GM18867 (cell line): ENCODE data around the gene ACTG1.

Source experiments
- ATAC-seq: cut with Tn5 transposase; IDR thresholded peaks from one replicate; pipeline ENCODE4 v1.9.1; 2021; ENCODE audit warnings: mild to moderate bottlenecking, moderate library complexity; ENCODE audit not compliant: unreplicated experiment

The ACTG1 gene

GRCh38 chr17:81512562-81513371, at the start of gene ACTG1:
ACTG1 (minus strand) TSS chr17:81512799; CDS start chr17:81512354, 445 bp downstream.
- ATAC-seq: peak; percentile 51

DNA sequence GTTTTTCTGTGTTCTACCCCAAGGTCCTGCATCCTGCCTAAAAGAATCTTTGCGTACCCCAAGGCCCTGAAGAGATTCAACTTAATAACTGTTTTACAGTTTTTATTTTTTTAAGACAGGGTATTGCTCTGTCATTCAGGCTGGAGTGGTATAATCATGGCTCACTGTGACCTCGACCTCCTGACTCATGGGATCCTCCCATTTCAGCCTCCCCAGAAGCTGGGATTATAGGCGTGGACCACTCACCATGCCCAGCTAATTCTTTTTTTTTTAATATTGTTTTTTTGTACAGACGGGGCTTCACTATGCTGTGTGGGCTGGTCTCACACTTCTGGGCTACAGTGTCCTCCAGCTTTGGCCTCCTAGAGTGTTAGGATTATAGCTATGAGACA, 48.9 kb upstream of the ACTG1 start:
- ATAC-seq: no peak

DNA sequence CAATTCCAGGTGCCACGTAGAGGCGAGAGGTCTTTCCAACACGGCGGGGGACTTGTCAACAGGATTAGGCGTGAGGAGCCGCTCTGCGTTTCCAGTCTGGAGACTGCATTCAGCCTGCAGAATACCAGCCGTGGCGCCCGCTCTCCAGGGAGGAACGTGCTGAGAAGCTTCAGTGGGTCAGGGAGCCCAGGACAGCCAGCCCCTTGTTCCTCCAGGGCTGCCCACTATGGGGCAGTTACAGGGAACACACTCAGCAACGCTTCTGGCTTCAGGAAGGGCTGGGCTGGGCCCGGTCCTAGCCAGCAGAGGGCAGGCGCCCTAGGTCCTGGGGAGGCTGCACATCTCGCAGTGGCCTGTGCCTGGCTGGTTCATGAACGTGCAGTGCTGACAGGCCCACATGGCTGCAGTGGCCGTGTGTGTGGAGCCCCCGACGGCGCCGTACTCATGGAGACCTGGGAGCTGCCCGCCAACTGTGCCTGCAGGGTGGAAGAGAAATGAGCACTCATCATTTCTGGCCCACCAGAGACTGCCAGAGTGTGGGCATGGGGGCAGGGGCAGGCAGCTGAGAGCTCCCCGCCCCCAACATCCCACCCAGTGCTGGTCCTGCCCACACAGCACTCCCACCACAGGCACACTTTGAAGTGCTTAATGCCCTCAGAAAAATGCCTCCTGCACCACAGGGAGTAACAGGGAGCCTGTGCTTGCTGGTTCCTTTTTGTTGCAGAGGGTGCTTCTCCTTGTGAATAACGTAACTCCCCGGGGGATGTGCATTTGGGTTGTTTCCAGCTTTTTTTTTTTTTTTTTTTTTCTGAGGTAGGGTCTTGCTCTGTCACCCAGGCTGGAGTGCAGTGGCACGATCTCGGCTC, 46.6 kb upstream of the ACTG1 start:
- ATAC-seq: no peak

DNA sequence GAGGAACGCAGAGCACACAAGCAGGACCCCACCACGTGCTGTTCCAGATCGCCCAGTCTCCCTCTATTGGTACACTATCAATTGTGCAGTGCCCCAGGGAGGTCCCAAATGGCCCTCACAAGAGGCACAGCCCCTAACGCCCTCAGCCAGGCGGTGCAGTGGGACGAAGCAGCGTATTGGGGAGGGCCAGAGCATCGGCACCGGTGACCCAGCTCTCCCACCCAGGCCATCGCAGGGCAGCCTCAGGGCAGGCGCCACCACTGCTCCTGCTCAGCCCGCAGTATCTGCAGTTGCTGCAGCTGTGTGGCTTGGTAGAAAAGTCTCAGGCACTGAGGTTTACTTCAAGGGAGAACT, 45.5 kb upstream of the ACTG1 start:
- no peak for ATAC-seq

- ATAC-seq: no peak
These were observed 44.9 kb upstream of the ACTG1 start for GRCh38 chr17:81557276-81558114.

GRCh38 chr17:81556863-81557262, 44.3 kb upstream of the ACTG1 start:
- no peak for ATAC-seq

GRCh38 chr17:81556175-81556691, 43.6 kb upstream of the ACTG1 start:
- ATAC-seq: no peak

DNA sequence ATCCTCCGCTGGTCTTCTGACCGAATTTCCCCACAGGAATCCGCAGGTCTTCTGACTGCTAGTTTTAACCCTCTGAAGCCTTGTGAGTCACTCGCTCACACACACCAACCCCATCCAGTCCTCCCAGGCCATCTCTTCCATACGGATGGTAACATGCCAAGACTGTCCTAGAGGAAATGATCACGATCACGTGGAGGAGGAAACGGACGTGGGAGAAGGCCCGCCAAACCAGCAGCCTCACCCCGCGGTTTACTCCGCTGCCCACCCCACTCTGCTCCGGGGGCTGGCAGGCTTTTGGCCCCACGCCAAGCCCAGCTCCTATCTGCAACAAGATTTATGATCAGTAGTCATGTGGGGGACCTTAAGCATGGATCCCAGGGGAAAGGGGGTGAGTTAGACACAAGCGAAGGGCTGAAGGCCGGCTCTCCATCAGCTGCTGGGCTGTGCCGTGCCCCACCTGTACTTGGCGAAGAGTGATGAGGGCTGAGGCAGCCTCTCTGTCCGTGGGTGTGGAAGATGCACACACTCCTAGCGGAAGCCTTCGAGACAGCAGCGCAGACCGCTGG, 41.1 kb upstream of the ACTG1 start:
- no peak for ATAC-seq

DNA sequence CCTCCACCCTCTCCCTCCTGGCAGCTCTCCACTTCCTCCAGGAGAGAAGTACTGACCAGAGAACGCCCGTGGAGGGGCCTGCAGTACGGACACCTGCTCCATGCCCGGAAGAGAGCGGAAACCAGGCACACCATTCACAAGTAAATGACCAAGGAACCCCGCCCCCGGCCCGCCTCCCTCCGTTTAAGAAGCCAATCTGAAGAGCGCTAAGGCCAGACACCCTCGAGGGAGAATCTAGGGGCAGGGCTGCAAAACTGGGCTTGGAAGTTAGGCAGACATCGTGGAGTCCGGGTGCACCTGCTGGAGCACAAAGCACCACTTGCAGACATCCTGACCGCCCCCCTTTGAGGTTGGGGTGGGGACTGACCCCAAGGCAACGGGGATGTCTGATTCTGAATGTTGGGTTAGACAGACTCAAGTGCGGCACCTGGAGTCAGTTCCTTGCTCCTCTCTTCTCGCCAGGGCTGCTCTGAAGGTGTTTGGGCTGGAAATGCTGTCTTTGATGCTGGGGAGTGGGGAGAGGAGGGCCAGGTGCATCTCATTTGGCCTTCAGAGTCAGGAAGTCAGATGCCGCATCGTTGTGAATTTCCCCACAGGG, 40.5 kb upstream of the ACTG1 start:
- ATAC-seq: peak; percentile 34

- ATAC-seq: peak; percentile 39
These were observed 39.8 kb upstream of the ACTG1 start, which contains the start of gene FAAP100 for GRCh38 chr17:81552244-81553017. FAAP100 (minus strand) TSS chr17:81552353; CDS start chr17:81552330, 23 bp downstream.

DNA sequence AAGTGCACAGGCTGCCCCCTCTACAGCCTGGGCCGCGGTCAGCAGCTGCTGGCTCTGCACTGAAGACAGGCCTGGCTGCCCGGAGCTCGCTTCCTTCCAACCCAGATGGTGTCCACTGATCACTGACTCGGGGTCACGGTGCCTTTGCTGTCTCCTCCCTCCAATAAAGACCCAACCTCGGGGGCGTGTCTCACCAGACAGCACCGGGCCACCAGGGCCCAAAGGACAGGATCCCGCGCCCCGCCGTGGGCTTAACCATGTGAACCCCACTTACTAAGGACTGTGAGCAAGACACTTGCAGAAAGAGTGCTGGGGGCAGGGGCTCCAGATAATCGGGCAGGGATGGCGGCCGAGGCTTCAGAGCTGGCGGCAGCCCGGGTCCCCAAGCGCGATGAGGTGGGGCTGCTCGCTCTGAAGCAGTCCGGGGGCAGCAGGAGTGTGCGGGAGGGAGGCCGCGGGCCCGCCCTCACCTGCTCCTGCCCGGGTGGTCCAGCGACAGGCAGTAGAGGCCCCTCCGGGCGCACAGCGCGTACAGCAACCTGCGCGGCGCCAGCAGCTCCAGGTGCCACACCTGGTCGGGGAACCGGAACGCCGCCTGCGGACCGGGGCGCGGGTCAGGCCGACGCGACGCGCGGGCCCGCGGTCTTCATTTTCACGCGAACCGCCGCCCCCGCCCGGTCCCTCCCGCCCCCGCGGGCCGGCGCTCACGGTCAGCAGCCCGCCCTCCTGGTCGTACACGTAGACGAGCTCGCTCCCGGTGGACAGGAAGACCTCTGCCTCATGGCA, 39.1 kb upstream of the ACTG1 start:
- ATAC-seq: peak; percentile 19

- no peak for ATAC-seq
These were observed 38.3 kb upstream of the ACTG1 start for GRCh38 chr17:81550830-81551457.

DNA sequence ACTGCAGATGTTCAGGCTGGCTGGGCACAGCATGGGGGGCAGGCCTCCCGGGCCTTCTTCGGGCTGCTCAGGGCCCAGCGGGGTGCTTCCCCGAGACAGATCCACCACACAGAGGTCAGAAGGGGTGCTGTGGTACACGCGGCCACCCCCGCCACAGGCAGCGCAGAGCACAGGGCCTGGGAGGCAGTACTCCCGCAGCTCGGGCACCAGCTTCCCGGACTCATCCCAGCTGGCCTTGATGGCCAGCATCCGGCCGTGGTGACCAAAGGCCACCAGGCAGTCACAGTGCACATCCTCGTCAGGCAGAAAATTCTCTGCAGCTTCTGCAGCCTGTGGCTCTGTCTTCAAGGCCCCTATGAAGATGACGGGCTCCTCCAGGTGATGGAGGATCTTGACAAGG, 37.7 kb upstream of the ACTG1 start:
- no peak for ATAC-seq

DNA sequence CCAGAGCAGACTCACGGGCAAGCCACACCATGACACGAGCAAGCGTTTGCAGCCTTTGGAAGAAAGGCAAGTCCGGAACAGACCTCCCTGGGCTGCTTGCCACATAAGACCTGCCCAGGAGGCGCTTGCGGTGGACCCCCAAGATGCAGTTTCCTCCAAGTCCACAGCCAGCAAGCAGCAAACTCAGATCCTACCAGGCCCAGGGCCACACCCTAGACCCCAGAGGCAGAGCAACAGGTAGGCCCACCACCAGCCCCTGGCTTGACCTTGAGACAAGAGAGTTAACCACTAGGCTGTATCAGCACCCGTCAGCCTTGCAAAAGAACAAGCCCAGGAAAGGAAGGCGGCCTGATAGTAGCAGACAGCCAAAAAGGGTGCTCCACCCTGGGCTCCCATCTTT, 37.2 kb upstream of the ACTG1 start:
- ATAC-seq: no peak

DNA sequence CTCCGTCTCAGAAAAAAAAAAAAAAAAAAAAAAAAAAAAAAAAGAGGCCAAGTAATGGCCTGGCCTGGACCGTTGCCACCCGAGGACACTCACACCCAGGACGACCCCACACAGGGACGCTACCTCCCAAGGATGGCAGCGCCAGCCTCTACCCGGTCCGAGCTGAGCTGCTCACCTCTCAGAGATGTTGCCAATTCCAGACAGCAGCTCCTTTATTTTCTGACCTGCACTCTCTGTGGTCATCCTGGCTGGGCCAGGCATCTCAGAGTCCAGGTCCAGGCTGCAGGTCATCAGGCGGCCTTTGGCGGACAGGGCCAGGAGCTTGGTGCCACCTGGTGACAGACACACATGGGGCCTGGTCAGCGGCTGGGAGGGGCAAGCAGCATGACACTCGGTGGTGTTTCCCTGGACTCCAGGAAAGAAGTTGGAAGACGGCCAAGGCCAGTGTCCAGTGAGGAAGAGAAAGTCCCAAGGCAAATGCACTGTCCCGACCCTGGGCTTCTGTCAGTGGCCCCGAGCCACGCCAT, 36.5 kb upstream of the ACTG1 start:
- ATAC-seq: no peak

GRCh38 chr17:81547614-81547982, 35.0 kb upstream of the ACTG1 start:
- no peak for ATAC-seq

DNA sequence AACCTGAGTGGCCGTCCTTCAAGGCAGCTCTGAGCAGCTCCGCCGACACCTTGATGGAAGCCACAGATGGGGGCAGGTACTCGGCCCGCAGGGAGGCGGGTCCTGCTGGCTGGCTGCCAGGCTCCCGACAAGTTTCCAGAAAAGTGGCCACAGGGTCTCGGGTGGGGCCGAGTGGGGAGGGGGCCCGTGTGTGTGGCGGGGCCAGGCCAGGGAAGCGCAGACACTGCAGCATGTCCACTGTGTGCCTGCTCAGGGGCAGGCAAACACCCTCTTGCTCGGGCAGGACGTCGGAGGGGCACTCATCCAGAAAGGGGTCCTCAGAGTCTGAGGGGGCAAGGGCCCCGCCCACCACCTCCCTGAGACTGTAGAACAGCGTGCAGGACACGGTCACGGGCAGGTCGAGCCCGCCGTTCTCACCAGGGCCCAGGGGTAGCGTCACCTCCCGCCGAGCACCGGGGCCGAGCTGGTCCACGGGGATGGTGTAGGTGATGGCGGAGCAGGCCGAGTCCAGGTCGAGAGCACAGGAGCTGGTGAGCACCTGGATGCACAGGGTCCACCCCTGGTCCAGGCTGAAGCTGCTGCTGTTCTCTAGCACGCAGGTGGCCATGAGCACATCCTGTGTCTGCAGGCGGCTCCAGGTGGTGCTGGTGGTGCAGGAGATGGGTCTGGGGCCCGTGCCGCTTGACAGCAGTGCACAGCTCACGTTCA, 34.5 kb upstream of the ACTG1 start:
- no peak for ATAC-seq
